Neural cell (in vitro differentiated cells): Measurements from ENCODE around the gene TMEM53. TPM values are rescaled to one million over a fixed set of nuclear protein-coding genes. Genes with fewer than 3 reads are reported as not detected.

ENCODE experiments used
- H2AFZ ChIP-seq: fragments of 200-600, 300-800 bp; sonication (generic), shearing (Covaris generic); 2 replicates; pipeline ENCODE4 v1.6.0; 2014; ENCODE audit warnings: low read depth, mild to moderate bottlenecking, antibody characterized with exemption, low read length, moderate library complexity
- H3F3A ChIP-seq: fragments of 200-600 bp; shearing (Covaris generic); 2 replicates; pipeline ENCODE4 v1.6.1; 2016; ENCODE audit warnings: mild to moderate bottlenecking, moderate library complexity, mixed read lengths, antibody characterized with exemption, low read length; ENCODE audit not compliant: insufficient read depth, poor library complexity, severe bottlenecking
- H3K27ac ChIP-seq: fragments of 200-600, 300-800 bp; sonication (generic), shearing (Covaris generic); 2 replicates; pipeline ENCODE4 v1.5.1; 2014; ENCODE audit warnings: mild to moderate bottlenecking, low read length, moderate library complexity
- H3K27me3 ChIP-seq: fragments of 300-800, 200-600 bp; sonication (generic), shearing (Covaris generic); 2 replicates; pipeline ENCODE4 v1.6.0; 2014; ENCODE audit warnings: mild to moderate bottlenecking, low read depth, low read length, moderate library complexity; ENCODE audit not compliant: insufficient read depth
- H3K36me3 ChIP-seq: fragments of 300-800, 200-600 bp; sonication (generic), shearing (Covaris generic); 2 replicates; pipeline ENCODE4 v1.5.1; 2014; ENCODE audit warnings: mild to moderate bottlenecking, antibody characterized with exemption, low read length, moderate library complexity; ENCODE audit not compliant: insufficient read depth
- H3K4me2 ChIP-seq: fragments of 300-800, 200-600 bp; sonication (generic), shearing (Covaris generic); 2 replicates; pipeline ENCODE4 v1.6.0; 2014; ENCODE audit warnings: mild to moderate bottlenecking, low read length
- H3K4me3 ChIP-seq: fragments of 300-800, 200-600 bp; sonication (generic), shearing (Covaris generic); 2 replicates; pipeline ENCODE4 v1.5.1; 2014; ENCODE audit warnings: mild to moderate bottlenecking, low read length, moderate library complexity
- H3K79me2 ChIP-seq: fragments of 200-600 bp; shearing (Covaris generic); replicated peaks from 2 replicates; pipeline ENCODE4 v1.6.0; 2014; ENCODE audit warnings: mild to moderate bottlenecking, low read length, moderate library complexity; ENCODE audit not compliant: insufficient read depth
- H3K9ac ChIP-seq: fragments of 300-800, 200-600 bp; sonication (generic), shearing (Covaris generic); 2 replicates; pipeline ENCODE4 v1.6.1; 2016; ENCODE audit warnings: mild to moderate bottlenecking, low read length, mixed read lengths
- H3K9me2 ChIP-seq: fragments of 200-600 bp; shearing (Covaris generic); 2 replicates; pipeline ENCODE4 v1.6.1; 2016; ENCODE audit warnings: mild to moderate bottlenecking, low read length, mixed read lengths; ENCODE audit not compliant: insufficient read depth
- H3K9me3 ChIP-seq: fragments of 200-600, 300-800 bp; sonication (generic), shearing (Covaris generic); 2 replicates; pipeline ENCODE4 v1.6.1; 2016; ENCODE audit warnings: mild to moderate bottlenecking, mixed run types, low read length, moderate library complexity, mixed read lengths
- H4K20me1 ChIP-seq: fragments of 200-600 bp; shearing (Covaris generic); 2 replicates; pipeline ENCODE4 v1.6.1; 2016; ENCODE audit warnings: mild to moderate bottlenecking, mixed run types; ENCODE audit not compliant: insufficient read depth
- CTCF ChIP-seq: fragments of 450-650 bp; IDR thresholded peaks from 2 replicates; pipeline ENCODE4 v1.5.1; 2014; ENCODE audit warnings: antibody characterized with exemption, mild to moderate bottlenecking, moderate library complexity; ENCODE audit not compliant: poor library complexity, severe bottlenecking
- EP300 ChIP-seq: fragments of 450-650 bp; conservative IDR thresholded peaks from 2 replicates; pipeline ENCODE4 v1.6.1; 2014; ENCODE audit warnings: antibody characterized with exemption, mild to moderate bottlenecking, moderate library complexity; ENCODE audit not compliant: poor library complexity, severe bottlenecking
- EZH2 ChIP-seq: fragments of 200-600, 300-800 bp; shearing (Covaris generic), sonication (generic); IDR thresholded peaks from 2 replicates; pipeline ENCODE4 v1.6.1; 2014; ENCODE audit warnings: antibody characterized with exemption, low read length, borderline replicate concordance, mild to moderate bottlenecking; ENCODE audit not compliant: insufficient read depth, poor library complexity, severe bottlenecking
- MXI1 ChIP-seq: fragments of 450-650 bp; conservative IDR thresholded peaks from 2 replicates; pipeline ENCODE4 v1.6.1; 2014; ENCODE audit warnings: antibody characterized with exemption, mild to moderate bottlenecking; ENCODE audit not compliant: poor library complexity, severe bottlenecking
- POLR2AphosphoS5 ChIP-seq: IDR thresholded peaks from 2 replicates; pipeline ENCODE4 v1.6.1; 2012
- RAD21 ChIP-seq: fragments of 450-650 bp; conservative IDR thresholded peaks from 2 replicates; pipeline ENCODE4 v1.6.1; 2014; ENCODE audit warnings: antibody characterized with exemption, mild to moderate bottlenecking, moderate library complexity
- REST ChIP-seq: IDR thresholded peaks from 2 replicates; pipeline ENCODE4 v1.6.1; 2012; ENCODE audit warnings: borderline replicate concordance
- SMC3 ChIP-seq: fragments of 450-650 bp; conservative IDR thresholded peaks from 2 replicates; pipeline ENCODE4 v1.6.1; 2014; ENCODE audit warnings: antibody characterized with exemption, mild to moderate bottlenecking, moderate library complexity; ENCODE audit not compliant: poor library complexity
- TAF1 ChIP-seq: IDR thresholded peaks from 2 replicates; pipeline ENCODE4 v1.6.1; 2012; ENCODE audit warnings: low read depth
- polyA plus RNA-seq: library from polyadenylated mRNA; depleted of rRNA; stranded (reverse); fragments of >200 nt; gene quantifications from 2 replicates; pipeline ENCODE4 v1.2.3, GENCODE V29; 2014

The TMEM53 gene
- polyA plus RNA-seq, 1 donor from 2014 or later, result 13.4 TPM

GRCh38 chr1:44705470-44705869 lies 31.2 kb upstream of the TMEM53 start:
- Histone ChIP-seq H3K27me3 (no peaks in the 10 kb centered on the region), H4K20me1 (no peaks in the 10 kb centered on the region), H3K36me3 (no peaks in the 10 kb centered on the region), H3K9ac (no peak overlapping the region), H3K79me2 (no peaks in the 10 kb centered on the region), H3K4me3 (no peak overlapping the region), H3K9me2 (no peaks in the 10 kb centered on the region), H3K27ac (no peak overlapping the region), H3K4me2 (no peak overlapping the region), H2AFZ (no peak overlapping the region), H3F3A (no peaks in the 10 kb centered on the region), H3K9me3 (no peaks in the 10 kb centered on the region)
- TF ChIP-seq REST (no peak), EZH2 (no peak), RAD21 (no peak), POLR2AphosphoS5 (no peak), EP300 (no peak), MXI1 (no peak), SMC3 (no peak), CTCF (no peak)

GRCh38 chr1:44701141-44701573 lies 26.9 kb upstream of the TMEM53 start:
- Histone ChIP-seq H3K4me2 (no peak overlapping the region), H3K79me2 (no peaks in the 10 kb centered on the region), H3K9me3 (no peaks in the 10 kb centered on the region), H3K4me3 (no peak overlapping the region), H4K20me1 (no peaks in the 10 kb centered on the region), H3K9ac (no peak overlapping the region), H3K9me2 (no peaks in the 10 kb centered on the region), H3K27me3 (no peaks in the 10 kb centered on the region), H3K27ac (no peak overlapping the region), H2AFZ (no peak overlapping the region), H3F3A (no peaks in the 10 kb centered on the region), H3K36me3 (no peaks in the 10 kb centered on the region)
- no peak for TF ChIP-seq POLR2AphosphoS5
- no peak for TF ChIP-seq EZH2
- TF ChIP-seq MXI1, result no peak
- no peak for TF ChIP-seq CTCF
- TF ChIP-seq TAF1, result no peak
- TF ChIP-seq RAD21, result no peak
- no peak for TF ChIP-seq REST
- no peak for TF ChIP-seq EP300
- TF ChIP-seq SMC3, result no peak
